NCI-H1694 treated with DMSO at 0.1 percent for 48 hours (cell line): ENCODE measurements around the gene COL10A1.

Experiments used
- DNase-seq: peaks from one replicate; lab custom pipeline; 2025; lab: John Stamatoyannopoulos, UW

COL10A1 gene

GRCh38 chr6:116126032-116126431, at the start of gene COL10A1:
Gene COL10A1 (minus strand): TSS chr6:116126132. CDS start chr6:116125492, 640 bp downstream.
- no peak for DNase-seq

- DNase-seq = no peak
These were observed 49.4 kb upstream of the COL10A1 start for GRCh38 chr6:116175344-116175743.

- no peak for DNase-seq
These were observed 48.0 kb upstream of the COL10A1 start for GRCh38 chr6:116173928-116174327.

- DNase-seq = no peak
These were observed 44.6 kb upstream of the COL10A1 start for GRCh38 chr6:116170358-116171057.

- no peak for DNase-seq
These were observed 43.9 kb upstream of the COL10A1 start for GRCh38 chr6:116169880-116170279.

- no peak for DNase-seq
These were observed 42.2 kb upstream of the COL10A1 start for GRCh38 chr6:116168148-116168547.

GRCh38 chr6:116166369-116166768, 40.4 kb upstream of the COL10A1 start:
- DNase-seq = no peak

- no peak for DNase-seq
These were observed 39.7 kb upstream of the COL10A1 start for GRCh38 chr6:116165596-116165995.

- no peak for DNase-seq
These were observed 34.0 kb upstream of the COL10A1 start for GRCh38 chr6:116159782-116160524.

- DNase-seq = no peak
These were observed 32.7 kb upstream of the COL10A1 start for GRCh38 chr6:116158641-116159040.

GRCh38 chr6:116157391-116157790, 31.5 kb upstream of the COL10A1 start:
- no peak for DNase-seq

- DNase-seq = no peak
These were observed 30.7 kb upstream of the COL10A1 start for GRCh38 chr6:116156405-116157326.

- DNase-seq = no peak
These were observed 29.0 kb upstream of the COL10A1 start for GRCh38 chr6:116154887-116155286.

GRCh38 chr6:116152620-116153019, 26.7 kb upstream of the COL10A1 start:
- no peak for DNase-seq

GRCh38 chr6:116145803-116146675, 20.1 kb upstream of the COL10A1 start:
- no peak for DNase-seq

- no peak for DNase-seq
These were observed 18.7 kb upstream of the COL10A1 start for GRCh38 chr6:116144605-116145004.

- no peak for DNase-seq
These were observed 14.0 kb upstream of the COL10A1 start for GRCh38 chr6:116139917-116140316.

GRCh38 chr6:116136933-116137340, 11.0 kb upstream of the COL10A1 start:
- DNase-seq = no peak

- DNase-seq = no peak
These were observed 10.4 kb upstream of the COL10A1 start for GRCh38 chr6:116136373-116136772.

- no peak for DNase-seq
These were observed 7.5 kb upstream of the COL10A1 start for GRCh38 chr6:116133453-116133852.

- no peak for DNase-seq
These were observed 2.0 kb upstream of the COL10A1 start for GRCh38 chr6:116127771-116128493.
